Parathyroid adenoma (tissue), 2 donors: Measurements from ENCODE around the gene RPL10A.
A peak's percentile ranks its signal among the peaks of the same experiment; 100 is the strongest.
"Not testable (repeated sequence)": the region's sequence is repeated elsewhere in the genome, so short reads cannot be mapped to it uniquely, and the experiment has no call there.

ENCODE experiments used
- H2AFZ ChIP-seq: fragments of 300-600 bp; sonication (generic); one replicate; pipeline ENCODE4 v1.7.0; 2017; ENCODE audit warnings: antibody characterized with exemption, mild to moderate bottlenecking
- H3K27ac ChIP-seq: fragments of 300-600 bp; sonication (generic); one replicate; pipeline ENCODE4 v1.7.0; 2017
- H3K27me3 ChIP-seq: fragments of 300-600 bp; sonication (generic); one replicate; pipeline ENCODE4 v1.7.0; 2017; ENCODE audit warnings: low read length; ENCODE audit not compliant: control insufficient read depth, insufficient read depth
- H3K36me3 ChIP-seq: fragments of 300-600 bp; sonication (generic); one replicate; pipeline ENCODE4 v1.7.0; 2017; ENCODE audit warnings: low read length; ENCODE audit not compliant: control insufficient read depth, insufficient read depth
- H3K4me1 ChIP-seq: fragments of 300-600 bp; sonication (generic); one replicate; pipeline ENCODE4 v1.7.0; 2017; ENCODE audit warnings: control low read depth
- H3K4me2 ChIP-seq: fragments of 300-600 bp; sonication (generic); one replicate; pipeline ENCODE4 v1.7.0; 2017; ENCODE audit warnings: low read length
- H3K4me3 ChIP-seq: fragments of 300-600 bp; sonication (generic); one replicate; pipeline ENCODE4 v1.7.0; 2017; ENCODE audit warnings: low read depth, low read length
- H3K79me2 ChIP-seq: fragments of 300-600 bp; sonication (generic); one replicate; pipeline ENCODE4 v1.7.0; 2017; ENCODE audit warnings: control low read depth
- H3K9ac ChIP-seq: fragments of 300-600 bp; sonication (generic); one replicate; pipeline ENCODE4 v1.7.0; 2017; ENCODE audit warnings: mild to moderate bottlenecking
- H3K9me3 ChIP-seq: fragments of 300-600 bp; sonication (generic); one replicate; pipeline ENCODE4 v1.7.0; 2017; ENCODE audit warnings: low read length; ENCODE audit not compliant: control insufficient read depth
- TF ChIP-seq, protein P1 (sequence below): fragments of 300-600 bp; sonication (generic); IDR thresholded peaks from one replicate; pipeline ENCODE4 v1.7.0; 2017; ENCODE audit warnings: antibody characterized with exemption, mild to moderate bottlenecking
- donor health status: primary hyperparathyroidism.

Gene RPL10A

DNA sequence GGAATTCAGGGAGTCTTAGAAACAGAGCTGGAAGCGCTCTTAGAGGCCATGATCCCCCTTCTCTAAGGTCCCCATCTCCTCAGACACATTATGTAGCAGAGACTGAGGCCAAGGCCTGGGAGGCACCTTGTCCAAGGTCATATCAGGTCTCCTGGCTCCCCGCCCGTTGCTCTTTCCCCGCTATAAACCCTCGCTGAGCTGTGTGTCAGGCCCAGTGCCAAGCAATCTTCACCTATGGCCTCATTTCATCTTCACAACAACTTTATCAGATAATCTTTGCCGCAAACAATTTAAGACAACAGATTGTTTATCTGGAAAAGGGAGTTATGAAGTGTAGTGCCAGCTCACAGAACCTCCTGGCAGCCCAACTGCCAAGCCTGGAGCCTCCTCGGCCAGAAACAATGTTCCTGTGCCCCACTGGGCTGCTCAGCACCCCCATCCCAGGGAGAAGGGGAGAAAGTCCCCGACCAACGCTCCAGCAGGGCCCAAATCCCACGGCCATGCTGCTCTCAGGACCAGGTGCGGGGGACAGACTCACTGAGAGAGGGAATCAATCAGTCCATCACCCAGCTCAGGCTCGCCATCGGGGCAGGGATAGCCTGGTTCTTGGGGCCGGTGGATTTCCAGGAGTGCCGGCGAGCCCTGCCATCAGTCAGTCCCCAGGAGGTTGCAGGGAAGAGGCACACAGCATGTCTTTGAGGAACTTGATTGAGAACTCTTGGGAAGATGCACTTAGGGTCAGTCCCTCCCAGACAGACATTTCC lies 32.9 kb upstream of the RPL10A start:
- no peak overlapping the region for H3K9ac ChIP-seq
- H2AFZ ChIP-seq = peak overlapping the region; percentile 78
- H3K79me2 ChIP-seq = no peaks in the 10 kb centered on the region
- H3K9me3 ChIP-seq = no peaks in the 10 kb centered on the region
- no peak overlapping the region for H3K4me2 ChIP-seq
- H3K27me3 ChIP-seq = no peaks in the 10 kb centered on the region
- H3K36me3 ChIP-seq = no peaks in the 10 kb centered on the region
- TF ChIP-seq, protein P1, sequence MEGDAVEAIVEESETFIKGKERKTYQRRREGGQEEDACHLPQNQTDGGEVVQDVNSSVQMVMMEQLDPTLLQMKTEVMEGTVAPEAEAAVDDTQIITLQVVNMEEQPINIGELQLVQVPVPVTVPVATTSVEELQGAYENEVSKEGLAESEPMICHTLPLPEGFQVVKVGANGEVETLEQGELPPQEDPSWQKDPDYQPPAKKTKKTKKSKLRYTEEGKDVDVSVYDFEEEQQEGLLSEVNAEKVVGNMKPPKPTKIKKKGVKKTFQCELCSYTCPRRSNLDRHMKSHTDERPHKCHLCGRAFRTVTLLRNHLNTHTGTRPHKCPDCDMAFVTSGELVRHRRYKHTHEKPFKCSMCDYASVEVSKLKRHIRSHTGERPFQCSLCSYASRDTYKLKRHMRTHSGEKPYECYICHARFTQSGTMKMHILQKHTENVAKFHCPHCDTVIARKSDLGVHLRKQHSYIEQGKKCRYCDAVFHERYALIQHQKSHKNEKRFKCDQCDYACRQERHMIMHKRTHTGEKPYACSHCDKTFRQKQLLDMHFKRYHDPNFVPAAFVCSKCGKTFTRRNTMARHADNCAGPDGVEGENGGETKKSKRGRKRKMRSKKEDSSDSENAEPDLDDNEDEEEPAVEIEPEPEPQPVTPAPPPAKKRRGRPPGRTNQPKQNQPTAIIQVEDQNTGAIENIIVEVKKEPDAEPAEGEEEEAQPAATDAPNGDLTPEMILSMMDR = no peak
- H3K4me1 ChIP-seq = peaks cover 11% of the 10 kb centered on the region
- H3K4me3 ChIP-seq = no peak overlapping the region
- peak overlapping the region; percentile 63 for H3K27ac ChIP-seq

DNA sequence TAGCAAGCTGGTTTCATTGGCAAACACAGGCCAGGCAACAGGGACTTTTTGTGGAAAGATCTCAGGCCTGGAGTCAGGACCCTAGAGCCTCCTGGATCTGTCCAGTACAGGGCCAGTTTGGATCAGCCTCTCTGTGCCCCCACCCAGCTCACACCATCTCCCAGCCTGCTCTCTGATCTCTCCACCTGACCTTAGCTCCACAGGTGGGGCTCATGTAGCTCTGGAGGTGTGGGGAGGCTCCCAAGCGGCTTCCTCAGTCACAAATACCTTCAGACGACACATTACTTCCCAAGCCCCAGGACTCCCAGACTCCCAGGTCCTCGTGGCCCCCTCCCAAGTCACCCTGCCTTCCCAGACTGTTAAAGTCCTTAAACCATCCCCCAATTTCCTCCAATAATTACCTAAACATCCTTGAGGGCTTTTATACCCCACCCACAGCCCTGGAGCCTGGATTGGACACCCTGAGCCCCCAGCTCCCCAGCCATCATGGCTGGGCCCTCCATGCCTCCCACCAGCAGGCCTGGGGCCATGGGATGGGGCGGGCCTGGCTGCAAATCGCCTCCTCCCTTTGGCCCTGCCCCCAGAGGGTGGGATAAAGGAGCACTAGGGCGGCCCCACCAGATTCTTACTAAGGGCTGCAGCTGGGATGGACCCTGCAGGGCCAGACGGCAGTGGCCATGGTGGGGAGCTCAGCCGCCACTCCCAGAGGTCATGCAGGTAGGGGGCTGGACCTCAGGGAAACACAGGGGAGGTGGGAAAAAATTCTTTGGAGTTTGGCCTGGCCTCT lies 31.9 kb upstream of the RPL10A start:
- Histone ChIP-seq H3K9me3 (no peaks in the 10 kb centered on the region), H3K36me3 (no peaks in the 10 kb centered on the region), H3K4me1 (peaks cover 11% of the 10 kb centered on the region), H3K4me3 (no peak overlapping the region), H3K27ac (no peak overlapping the region), H3K9ac (no peak overlapping the region), H3K79me2 (no peaks in the 10 kb centered on the region), H3K4me2 (no peak overlapping the region), H3K27me3 (no peaks in the 10 kb centered on the region), H2AFZ (peak overlapping the region; percentile 78)
- TF ChIP-seq, protein P1 = no peak

DNA sequence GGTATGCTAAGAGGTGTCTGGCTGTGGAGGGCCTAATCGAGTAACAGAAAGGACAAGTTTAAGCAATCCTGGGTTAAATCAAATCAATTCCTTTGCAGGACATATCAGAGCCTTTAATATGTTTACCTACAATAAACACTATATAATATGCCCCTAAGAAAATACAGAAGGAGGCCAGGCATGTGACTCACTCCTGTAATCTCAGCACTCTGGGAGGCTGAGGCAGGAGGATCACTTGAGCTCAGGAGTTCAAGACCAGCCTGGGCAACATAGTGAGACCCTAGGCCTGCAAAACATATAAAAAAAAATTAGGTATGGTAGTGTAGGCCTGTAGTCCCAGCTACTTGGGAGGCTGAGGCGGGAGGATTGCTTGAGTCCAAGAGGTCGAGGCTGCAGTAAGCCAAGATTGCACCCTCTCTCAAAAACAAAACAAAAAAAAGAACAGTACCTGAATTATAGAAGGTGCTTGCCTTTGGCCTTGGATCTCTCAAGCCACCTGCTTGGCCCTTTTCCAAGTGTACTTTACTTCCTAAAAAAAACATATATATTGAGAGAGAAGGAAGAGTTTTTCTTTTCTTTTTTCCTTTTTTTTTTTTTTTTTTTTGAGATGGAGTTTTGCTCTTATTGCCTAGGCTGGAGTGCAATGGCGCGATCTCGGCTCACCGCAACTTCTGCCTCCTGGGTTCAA lies 29.7 kb upstream of the RPL10A start:
- H3K9me3 ChIP-seq, H3K79me2 ChIP-seq, H3K9ac ChIP-seq, H2AFZ ChIP-seq, H3K4me2 ChIP-seq, H3K36me3 ChIP-seq, H3K27me3 ChIP-seq, H3K4me3 ChIP-seq, H3K27ac ChIP-seq: not testable (repeated sequence)
- H3K4me1 ChIP-seq = peaks cover 11% of the 10 kb centered on the region

DNA sequence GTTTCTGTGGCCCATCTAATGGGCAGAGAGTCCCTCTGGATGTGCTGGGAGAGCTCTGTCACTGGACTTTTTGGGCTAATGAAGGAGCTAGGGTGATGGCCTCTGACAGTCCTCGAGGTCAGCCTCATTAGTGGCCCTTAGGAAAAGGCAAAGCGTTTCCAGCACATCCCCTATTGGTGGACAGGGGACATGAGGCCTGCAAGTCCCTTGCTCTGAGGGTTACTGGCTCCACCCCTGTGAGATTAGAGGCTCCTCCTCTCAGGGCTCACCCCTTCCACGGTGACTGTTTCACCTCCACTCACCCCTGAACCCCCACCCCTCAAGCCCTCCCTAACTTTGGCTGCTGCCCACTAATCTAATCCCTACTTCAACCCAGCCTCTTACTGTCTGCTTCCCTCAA lies 28.9 kb upstream of the RPL10A start:
- no peaks in the 10 kb centered on the region for H3K27me3 ChIP-seq
- H3K4me1 ChIP-seq = peaks cover 11% of the 10 kb centered on the region
- H3K9ac ChIP-seq = no peak overlapping the region
- H3K79me2 ChIP-seq = no peaks in the 10 kb centered on the region
- no peaks in the 10 kb centered on the region for H3K36me3 ChIP-seq
- no peaks in the 10 kb centered on the region for H3K9me3 ChIP-seq
- H3K27ac ChIP-seq = no peak overlapping the region
- H3K4me2 ChIP-seq = no peak overlapping the region
- H3K4me3 ChIP-seq = no peak overlapping the region
- H2AFZ ChIP-seq = no peak overlapping the region
- TF ChIP-seq, protein P1 = no peak

DNA sequence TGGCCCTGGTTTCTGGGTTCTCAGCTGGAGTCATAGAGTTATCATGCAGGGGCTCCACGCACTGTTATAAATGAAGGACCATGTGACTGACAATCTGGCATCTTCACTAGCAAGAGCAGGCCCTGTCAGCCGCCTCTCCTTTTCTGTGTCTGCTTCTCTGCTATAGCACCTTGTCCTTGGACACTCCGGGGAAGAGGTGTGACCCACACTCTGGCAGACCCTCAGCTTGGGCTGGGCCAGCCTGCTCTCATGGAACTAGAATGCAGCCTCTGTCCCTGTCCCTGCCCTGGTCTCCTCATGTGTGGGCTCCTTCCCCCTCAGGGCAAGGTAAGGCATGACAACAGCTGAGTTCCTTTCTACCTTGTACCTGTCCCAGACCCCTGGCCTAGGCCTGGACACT lies 27.0 kb upstream of the RPL10A start:
- H3K9me3 ChIP-seq = no peaks in the 10 kb centered on the region
- no peaks in the 10 kb centered on the region for H3K27me3 ChIP-seq
- no peaks in the 10 kb centered on the region for H3K79me2 ChIP-seq
- no peak overlapping the region for H3K4me3 ChIP-seq
- no peaks in the 10 kb centered on the region for H3K36me3 ChIP-seq
- no peak overlapping the region for H3K4me2 ChIP-seq
- no peak overlapping the region for H2AFZ ChIP-seq
- no peak overlapping the region for H3K27ac ChIP-seq
- no peaks in the 10 kb centered on the region for H3K4me1 ChIP-seq
- H3K9ac ChIP-seq = no peak overlapping the region
- TF ChIP-seq, protein P1 = no peak
